ENCODE data around the gene GDAP2.

GDAP2 gene

GRCh38 chr1:117834416-117834815 is 95.0 kb downstream of the GDAP2 start:
- DNase-seq: no peak

- no peak for DNase-seq
Observed at GRCh38 chr1:117832453-117832852, 97.0 kb downstream of the GDAP2 start.

GRCh38 chr1:117830222-117830621 is 99.2 kb downstream of the GDAP2 start:
- no peak for DNase-seq

- peak; percentile 90 for DNase-seq
Observed at GRCh38 chr1:117828201-117828600, 101.2 kb downstream of the GDAP2 start.

- no peak for DNase-seq
Observed at GRCh38 chr1:117826540-117827078, 102.8 kb downstream of the GDAP2 start.

GRCh38 chr1:117826119-117826518 is 103.3 kb downstream of the GDAP2 start:
- no peak for DNase-seq

- DNase-seq: no peak
Observed at GRCh38 chr1:117825414-117825813, 104.0 kb downstream of the GDAP2 start.

GRCh38 chr1:117824616-117825015 is 104.8 kb downstream of the GDAP2 start:
- no peak for DNase-seq

GRCh38 chr1:117821774-117822482 is 107.5 kb downstream of the GDAP2 start:
- DNase-seq: peak; percentile 69

GRCh38 chr1:117821382-117821755 is 108.1 kb downstream of the GDAP2 start:
- no peak for DNase-seq

GRCh38 chr1:117820694-117821381 is 108.6 kb downstream of the GDAP2 start:
- DNase-seq: no peak

- no peak for DNase-seq
Observed at GRCh38 chr1:117820096-117820495, 109.3 kb downstream of the GDAP2 start.

- no peak for DNase-seq
Observed at GRCh38 chr1:117819301-117819700, 110.1 kb downstream of the GDAP2 start.

- DNase-seq: no peak
Observed at GRCh38 chr1:117818456-117818855, 111.0 kb downstream of the GDAP2 start.

GRCh38 chr1:117817629-117818028 is 111.8 kb downstream of the GDAP2 start:
- DNase-seq: no peak

- DNase-seq: no peak
Observed at GRCh38 chr1:117815926-117816325, 113.5 kb downstream of the GDAP2 start.

GRCh38 chr1:117814856-117815797 is 114.3 kb downstream of the GDAP2 start:
- DNase-seq: no peak

Data from islet precursor cell (in vitro differentiated cells).